HG02973 (cell line): ENCODE data around the gene MGLL.
A peak's percentile ranks its signal among the peaks of the same experiment; 100 is the strongest.

Source experiments
- ATAC-seq: cut with Tn5 transposase; IDR thresholded peaks from one replicate; pipeline ENCODE4 v1.9.1; 2021; ENCODE audit warnings: moderate library complexity; ENCODE audit not compliant: unreplicated experiment

Gene MGLL

GRCh38 chr3:127680146-127680661 is 142.1 kb downstream of the MGLL start:
- no peak for ATAC-seq

- no peak for ATAC-seq
These were observed 142.7 kb downstream of the MGLL start for GRCh38 chr3:127679534-127680145.

- no peak for ATAC-seq
These were observed 143.4 kb downstream of the MGLL start for GRCh38 chr3:127678611-127679533.

GRCh38 chr3:127678315-127678599 is 144.1 kb downstream of the MGLL start:
- ATAC-seq: no peak

- no peak for ATAC-seq
These were observed 144.6 kb downstream of the MGLL start for GRCh38 chr3:127677541-127678314.

- ATAC-seq: no peak
These were observed 145.4 kb downstream of the MGLL start for GRCh38 chr3:127676921-127677351.

- no peak for ATAC-seq
These were observed 145.9 kb downstream of the MGLL start for GRCh38 chr3:127676456-127676855.

GRCh38 chr3:127675651-127676391 is 146.5 kb downstream of the MGLL start:
- no peak for ATAC-seq

- no peak for ATAC-seq
These were observed 147.5 kb downstream of the MGLL start for GRCh38 chr3:127674790-127675189.

GRCh38 chr3:127674101-127674721 is 148.1 kb downstream of the MGLL start:
- no peak for ATAC-seq

GRCh38 chr3:127673191-127674100 is 148.9 kb downstream of the MGLL start:
- ATAC-seq: peak; percentile 27

GRCh38 chr3:127672429-127673190 is 149.7 kb downstream of the MGLL start, which contains the start of gene ABTB1:
Gene ABTB1 (plus strand): TSS chr3:127672952. CDS start chr3:127673026, 74 bp downstream.
- peak; percentile 57 for ATAC-seq

GRCh38 chr3:127671523-127672428 is 150.5 kb downstream of the MGLL start:
- peak; percentile 26 for ATAC-seq

- ATAC-seq: no peak
These were observed 151.4 kb downstream of the MGLL start for GRCh38 chr3:127670761-127671522.

GRCh38 chr3:127670229-127670559 is 152.1 kb downstream of the MGLL start:
- ATAC-seq: no peak

GRCh38 chr3:127669541-127670228 is 152.6 kb downstream of the MGLL start:
- no peak for ATAC-seq
